Medulla oblongata (tissue), 1 donor: Measurements from ENCODE around the gene SERPINE2.
"Not testable (repeated sequence)": the region's sequence is repeated elsewhere in the genome, so short reads cannot be mapped to it uniquely, and the experiment has no call there.

Experiments
- DNase-seq: peaks from one replicate; pipeline ENCODE4 v3.0.0-alpha.2; 2015; ENCODE audit errors: extremely low spot score

Gene SERPINE2

GRCh38 chr2:224014336-224014735 is 24.8 kb downstream of the SERPINE2 start:
- DNase-seq: no peak

DNA sequence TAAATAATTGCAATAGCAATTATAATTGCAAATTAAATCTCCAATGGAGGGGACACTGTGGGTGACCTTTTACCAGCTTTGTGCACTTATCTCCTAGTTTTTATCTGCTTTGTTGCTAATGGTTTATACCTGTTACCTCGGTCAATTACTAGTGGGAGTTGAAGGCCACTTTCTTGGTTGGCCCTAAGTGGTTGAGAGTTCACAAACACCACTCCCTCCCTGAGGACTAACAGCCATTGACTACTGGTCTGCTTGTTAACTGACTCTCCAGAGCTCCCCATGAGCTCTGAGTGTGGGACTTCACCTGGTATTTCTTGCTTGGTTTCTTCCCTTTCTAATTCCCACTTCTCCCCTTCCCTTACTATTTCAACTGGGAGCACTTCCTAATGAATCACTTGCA is 27.2 kb downstream of the SERPINE2 start:
- no peak for DNase-seq

DNA sequence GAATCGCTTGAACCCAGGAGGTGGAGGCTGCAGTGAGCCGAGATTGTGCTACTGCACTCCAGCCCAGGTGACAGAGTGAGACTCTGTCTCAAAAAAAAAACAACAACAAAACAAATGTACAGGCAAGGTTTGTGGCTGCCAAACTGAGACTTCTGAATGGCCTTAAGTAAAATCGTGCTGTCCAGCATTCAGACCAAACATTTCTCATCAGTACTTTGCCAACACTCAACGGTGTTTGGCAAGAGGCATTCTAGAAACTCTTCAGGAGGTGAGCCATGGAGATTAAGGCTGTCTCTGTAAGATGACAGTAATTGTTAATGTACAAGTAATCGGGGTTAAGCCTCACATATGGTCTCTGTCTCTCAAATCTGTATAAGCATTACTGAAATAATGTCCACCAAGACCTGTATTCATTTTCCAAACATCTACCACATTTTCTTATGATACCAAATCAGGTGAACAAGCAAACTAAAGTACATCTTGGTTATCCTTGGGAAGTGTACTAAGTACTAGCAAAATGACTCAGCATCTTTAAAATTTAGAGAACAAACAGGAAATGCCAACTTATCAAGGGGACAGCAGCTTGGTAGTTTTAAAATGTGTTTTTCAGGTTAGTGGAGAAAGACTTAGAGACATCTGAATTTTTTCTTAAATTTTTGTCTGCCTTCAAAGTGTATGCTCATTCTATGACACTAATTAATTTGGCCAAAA is 29.3 kb downstream of the SERPINE2 start:
- DNase-seq: peak; percentile 32

- no peak for DNase-seq
Measured at GRCh38 chr2:224008702-224009261, 30.3 kb downstream of the SERPINE2 start.

DNA sequence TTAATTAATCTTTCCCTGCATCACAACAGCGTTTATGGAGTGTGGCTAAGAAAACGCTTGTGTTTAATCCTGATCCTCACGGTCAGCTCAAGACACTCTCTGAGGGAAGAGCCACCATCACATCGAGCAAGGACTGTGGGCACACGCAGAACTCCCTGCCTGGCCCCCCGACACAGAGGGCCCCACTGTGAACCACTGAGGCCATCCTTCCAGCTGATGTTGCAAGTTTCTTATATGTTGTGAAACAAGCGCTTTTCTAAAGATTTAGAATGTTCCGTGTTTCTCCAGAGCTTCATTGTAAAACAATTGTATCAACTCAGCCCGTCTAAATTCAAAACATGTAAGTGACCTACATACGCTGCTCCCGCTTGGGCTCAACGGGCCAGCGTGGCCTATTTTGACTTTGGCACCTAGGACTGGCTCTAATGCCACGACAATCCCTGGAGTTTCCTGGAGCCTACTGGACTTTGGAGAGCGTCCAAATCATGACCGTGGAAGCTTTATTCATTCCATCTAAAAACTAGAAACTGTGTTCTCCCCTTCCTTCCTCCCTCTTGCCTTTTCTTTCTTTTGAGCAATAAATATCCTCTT is 34.9 kb downstream of the SERPINE2 start:
- DNase-seq: peak; percentile 68

DNA sequence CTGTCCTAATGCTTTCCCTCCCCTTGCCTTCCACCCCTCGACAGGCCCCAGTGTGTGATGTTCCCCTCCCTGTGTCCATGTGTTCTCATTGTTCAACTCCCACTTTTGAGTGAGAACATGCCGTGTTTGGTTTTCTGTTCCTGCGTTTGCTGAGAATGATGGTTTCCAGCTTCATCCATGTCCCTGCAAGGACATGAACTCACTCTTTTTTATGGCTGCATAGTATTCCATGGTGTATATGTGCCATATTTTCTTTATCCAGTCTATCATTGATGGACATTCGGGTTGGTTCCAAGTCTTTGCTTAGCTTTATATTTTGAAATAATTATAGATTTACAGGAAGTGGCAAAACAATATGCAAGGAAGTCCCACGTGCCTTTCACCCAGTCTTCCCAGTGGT is 38.4 kb downstream of the SERPINE2 start:
- not testable (repeated sequence) for DNase-seq

GRCh38 chr2:223999862-224000261 is 39.2 kb downstream of the SERPINE2 start:
- no peak for DNase-seq

DNA sequence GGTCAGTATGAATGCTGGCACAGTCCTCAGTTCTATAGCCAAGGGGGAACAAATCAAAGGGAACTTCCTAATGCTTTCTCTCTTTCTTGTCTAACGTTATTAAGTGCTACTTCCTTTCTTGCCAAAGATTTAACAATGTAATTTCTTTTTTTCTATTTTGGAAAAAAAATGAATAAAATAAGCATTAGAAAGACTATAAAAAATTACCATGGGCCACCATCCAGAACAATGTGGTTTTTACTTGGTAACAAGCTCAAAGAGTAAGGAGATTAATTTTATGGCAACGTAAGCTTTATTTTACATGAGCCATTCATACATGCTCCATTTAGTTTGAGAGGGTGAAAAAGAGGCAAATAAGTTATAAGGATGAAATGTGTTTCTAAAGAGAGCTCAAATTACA is 40.1 kb downstream of the SERPINE2 start:
- DNase-seq: no peak

DNA sequence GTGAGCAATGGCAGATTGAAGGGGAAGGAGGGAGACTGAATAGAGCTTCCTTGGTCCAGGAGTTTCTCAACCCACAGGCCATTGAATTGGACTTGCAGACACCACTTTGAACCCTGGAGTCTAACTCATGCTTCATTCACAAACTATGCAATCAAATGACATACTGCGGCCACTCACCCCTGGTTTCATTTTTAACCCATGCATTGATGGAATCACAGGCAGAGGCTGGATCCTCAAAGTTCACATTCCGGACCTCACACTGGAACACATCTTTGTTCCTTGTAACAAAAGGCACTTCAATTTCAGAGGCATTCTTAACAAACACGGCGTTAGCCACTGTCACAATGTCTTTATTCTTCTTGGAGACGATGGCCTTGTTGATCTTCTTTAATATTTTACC is 41.1 kb downstream of the SERPINE2 start:
- DNase-seq: no peak

GRCh38 chr2:223996391-223996790 is 42.7 kb downstream of the SERPINE2 start:
- DNase-seq: no peak

- no peak for DNase-seq
Measured at GRCh38 chr2:223995569-223995968, 43.5 kb downstream of the SERPINE2 start.

DNA sequence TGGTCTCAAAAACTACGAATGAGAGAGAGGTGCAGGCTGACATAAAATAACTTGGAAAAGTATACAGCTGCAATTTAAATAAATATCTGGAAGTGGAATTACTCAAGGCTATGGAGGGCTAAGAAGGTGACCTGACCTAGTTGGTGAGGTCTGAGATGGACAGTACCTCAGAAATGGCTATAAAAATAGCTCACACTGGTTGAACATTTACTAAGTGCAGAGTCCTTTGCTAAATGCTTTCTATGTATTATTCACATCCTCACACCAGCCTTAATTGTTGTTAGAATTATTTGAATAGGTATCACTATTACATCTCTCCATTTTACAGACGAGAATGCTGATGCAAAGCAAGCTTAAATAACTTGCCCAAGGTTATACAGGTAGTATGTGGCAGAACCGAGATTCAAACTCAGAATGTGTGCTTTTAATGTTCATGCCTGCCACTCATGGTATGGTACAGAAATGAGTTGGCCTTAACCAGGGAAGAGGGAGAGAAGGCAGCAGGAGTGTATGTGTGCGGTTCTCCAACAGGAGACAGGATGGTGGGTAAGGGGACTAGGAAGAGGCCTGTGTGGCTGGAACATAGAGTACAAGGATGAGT is 44.4 kb downstream of the SERPINE2 start:
- DNase-seq: no peak

GRCh38 chr2:223993634-223994232 is 45.4 kb downstream of the SERPINE2 start:
- DNase-seq: peak; percentile 94

- DNase-seq: no peak
Measured at GRCh38 chr2:223991611-223992010, 47.5 kb downstream of the SERPINE2 start.

DNA sequence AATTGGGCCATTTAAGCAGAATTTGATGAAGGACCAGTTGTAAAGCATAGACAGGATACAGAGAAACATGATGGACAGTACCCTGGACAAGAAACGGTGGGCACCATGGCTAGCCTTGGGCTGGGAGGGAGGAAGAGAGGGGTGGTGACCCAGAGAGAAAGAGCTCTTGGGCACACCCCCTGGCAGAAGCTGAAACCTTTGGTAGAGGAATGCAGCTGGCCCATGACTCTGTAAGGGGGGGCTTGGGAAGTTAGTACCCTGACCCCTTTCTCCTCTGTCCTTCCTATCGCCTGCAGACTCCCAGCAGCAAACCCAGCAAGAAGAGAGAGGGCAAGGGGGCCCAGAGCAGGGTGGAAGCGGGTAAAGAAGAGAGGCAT is 49.2 kb downstream of the SERPINE2 start:
- DNase-seq: no peak

GRCh38 chr2:223989206-223989855 is 49.8 kb downstream of the SERPINE2 start:
- DNase-seq: no peak

GRCh38 chr2:223981241-223981640 is 57.8 kb downstream of the SERPINE2 start:
- DNase-seq: no peak

GRCh38 chr2:223980803-223981202 is 58.3 kb downstream of the SERPINE2 start:
- DNase-seq: no peak

DNA sequence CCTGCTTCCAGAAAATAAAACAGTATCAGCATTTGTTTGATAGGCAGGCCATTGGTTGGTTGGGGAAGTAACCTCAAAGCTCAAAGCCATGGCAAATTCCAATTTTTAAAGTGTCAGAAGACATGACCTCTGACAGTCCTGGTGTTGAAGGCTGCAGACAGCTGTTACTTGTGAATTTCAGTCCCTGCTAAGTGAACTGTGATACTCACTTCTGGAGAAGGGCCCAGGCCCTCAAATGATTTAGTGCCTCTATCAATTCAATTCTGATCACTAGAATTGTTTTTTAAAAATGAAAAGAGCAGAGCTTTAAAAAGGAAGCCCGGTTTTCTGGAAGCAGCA is 58.7 kb downstream of the SERPINE2 start:
- DNase-seq: no peak

GRCh38 chr2:223979730-223980396 is 59.2 kb downstream of the SERPINE2 start:
- no peak for DNase-seq

DNA sequence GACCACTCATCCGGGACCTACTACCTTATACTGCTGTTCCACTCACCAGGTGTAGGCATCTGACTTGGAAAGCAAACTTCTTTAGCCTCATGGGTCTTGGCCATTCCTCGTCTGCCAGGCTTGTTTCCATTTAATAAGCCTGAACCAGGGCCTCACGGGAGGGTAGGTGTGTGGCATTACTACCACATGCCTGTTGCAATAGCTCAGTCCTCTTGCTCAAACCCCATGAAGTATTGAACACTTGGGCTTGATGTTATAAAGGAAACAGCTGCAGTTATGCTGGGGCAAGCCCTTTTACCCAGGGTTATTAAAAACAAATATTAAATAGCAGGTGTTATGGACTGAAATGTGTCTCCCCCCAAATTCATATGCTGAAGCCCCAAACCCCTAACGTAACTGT is 60.6 kb downstream of the SERPINE2 start:
- DNase-seq: no peak
